A172 (cell line): ENCODE results near the gene SNX30. TPM values are rescaled to one million over a fixed set of nuclear protein-coding genes. Genes with fewer than 3 reads are reported as not detected.

Experiments used
- DNase-seq: peaks from one replicate; pipeline ENCODE4 v3.0.0-alpha.2; 2015; ENCODE audit warnings: low spot score
- total RNA-seq: library from RNA; depleted of rRNA; stranded (reverse); fragments of >200 nt; shearing (Covaris generic); gene quantifications from 2 replicates; pipeline ENCODE4 v1.2.3, GENCODE V29; 2014

The SNX30 gene
- total RNA-seq, 1 experiment from 2014 or later, result 11.8 TPM

GRCh38 chr9:112858005-112858404 lies 107.4 kb downstream of the SNX30 start:
- DNase-seq, result no peak

GRCh38 chr9:112858625-112859147 lies 108.1 kb downstream of the SNX30 start:
- DNase-seq, result no peak

- DNase-seq, result no peak
Measured at GRCh38 chr9:112860451-112860850, 109.9 kb downstream of the SNX30 start.

- no peak for DNase-seq
Measured at GRCh38 chr9:112861155-112861554, 110.6 kb downstream of the SNX30 start.

- DNase-seq, result no peak
Measured at GRCh38 chr9:112861638-112862555, 111.3 kb downstream of the SNX30 start.

GRCh38 chr9:112863214-112863613 lies 112.7 kb downstream of the SNX30 start:
- DNase-seq, result no peak

GRCh38 chr9:112863746-112864145 lies 113.2 kb downstream of the SNX30 start:
- no peak for DNase-seq

GRCh38 chr9:112864403-112864802 lies 113.8 kb downstream of the SNX30 start:
- no peak for DNase-seq

GRCh38 chr9:112864982-112865381 lies 114.4 kb downstream of the SNX30 start:
- no peak for DNase-seq

- DNase-seq, result peak; percentile 84
Measured at GRCh38 chr9:112866662-112867274, 116.2 kb downstream of the SNX30 start.

- peak; percentile 86 for DNase-seq
Measured at GRCh38 chr9:112867275-112867991, 116.9 kb downstream of the SNX30 start.

- no peak for DNase-seq
Measured at GRCh38 chr9:112868461-112868860, 117.9 kb downstream of the SNX30 start.

- DNase-seq, result no peak
Measured at GRCh38 chr9:112869041-112869529, 118.5 kb downstream of the SNX30 start.

- DNase-seq, result no peak
Measured at GRCh38 chr9:112869917-112870316, 119.4 kb downstream of the SNX30 start.

GRCh38 chr9:112870556-112870955 lies 120.0 kb downstream of the SNX30 start:
- DNase-seq, result no peak

GRCh38 chr9:112872019-112872418 lies 121.5 kb downstream of the SNX30 start:
- DNase-seq, result no peak

- no peak for DNase-seq
Measured at GRCh38 chr9:112873773-112874405, 123.3 kb downstream of the SNX30 start.

GRCh38 chr9:112878752-112879151 lies 128.2 kb downstream of the SNX30 start:
- no peak for DNase-seq

GRCh38 chr9:112880650-112881049 lies 130.1 kb downstream of the SNX30 start:
- DNase-seq, result no peak

- DNase-seq, result peak; percentile 86
Measured at GRCh38 chr9:112881331-112881730, 130.8 kb downstream of the SNX30 start.

GRCh38 chr9:112884101-112884500 lies 133.5 kb downstream of the SNX30 start:
- peak; percentile 82 for DNase-seq

- DNase-seq, result peak; percentile 8
Measured at GRCh38 chr9:112884721-112885120, 134.2 kb downstream of the SNX30 start.
